Measurements from ENCODE around the gene BSND.
"Not testable (repeated sequence)": the region's sequence is repeated elsewhere in the genome, so short reads cannot be mapped to it uniquely, and the experiment has no call there.

BSND gene

GRCh38 chr1:54998677-54999076 lies at the start of gene BSND:
BSND (plus strand) TSS chr1:54998933; CDS start chr1:54999187, 254 bp downstream.
- no peak for DNase-seq

DNA sequence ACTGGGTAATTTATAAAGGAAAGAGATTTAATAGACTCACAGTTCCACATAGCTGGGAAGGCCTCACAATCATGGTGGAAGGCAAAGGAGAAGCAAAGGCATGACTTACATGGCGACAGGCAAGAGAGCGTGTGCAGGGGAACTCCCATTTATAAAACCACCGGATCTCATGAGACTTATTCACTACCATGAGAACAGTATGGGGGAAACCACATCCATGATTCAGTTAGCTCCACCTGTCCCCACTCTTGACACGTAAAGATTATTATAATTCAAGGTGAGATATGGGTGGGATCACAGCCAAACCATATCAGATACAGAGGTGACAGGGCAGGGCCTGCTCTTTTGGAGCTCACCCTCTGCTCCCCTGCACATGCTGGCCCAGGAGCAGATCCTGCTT lies 49.7 kb upstream of the BSND start:
- DNase-seq: no peak

DNA sequence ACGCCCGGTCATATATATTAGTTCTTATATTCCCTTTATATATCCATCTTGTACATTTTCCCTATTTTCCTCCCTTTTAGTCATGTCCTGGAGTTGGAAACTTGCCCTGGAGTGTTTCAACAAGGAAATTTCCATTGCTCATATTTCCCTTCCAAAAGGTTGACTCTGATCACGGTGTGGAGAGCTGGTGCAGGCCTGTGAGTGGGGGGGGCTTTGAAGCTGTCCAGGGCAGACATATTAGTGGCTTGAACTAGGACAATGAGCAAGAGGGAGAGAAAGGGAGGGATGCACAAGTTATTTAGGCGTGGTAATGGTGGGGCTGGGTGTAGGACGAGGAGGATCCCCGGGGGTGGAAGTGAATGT lies 48.7 kb upstream of the BSND start:
- DNase-seq: no peak

- DNase-seq: peak; percentile 92
Measured at GRCh38 chr1:54950369-54951163, 48.2 kb upstream of the BSND start.

GRCh38 chr1:54951810-54952226 lies 46.9 kb upstream of the BSND start:
- DNase-seq: no peak

DNA sequence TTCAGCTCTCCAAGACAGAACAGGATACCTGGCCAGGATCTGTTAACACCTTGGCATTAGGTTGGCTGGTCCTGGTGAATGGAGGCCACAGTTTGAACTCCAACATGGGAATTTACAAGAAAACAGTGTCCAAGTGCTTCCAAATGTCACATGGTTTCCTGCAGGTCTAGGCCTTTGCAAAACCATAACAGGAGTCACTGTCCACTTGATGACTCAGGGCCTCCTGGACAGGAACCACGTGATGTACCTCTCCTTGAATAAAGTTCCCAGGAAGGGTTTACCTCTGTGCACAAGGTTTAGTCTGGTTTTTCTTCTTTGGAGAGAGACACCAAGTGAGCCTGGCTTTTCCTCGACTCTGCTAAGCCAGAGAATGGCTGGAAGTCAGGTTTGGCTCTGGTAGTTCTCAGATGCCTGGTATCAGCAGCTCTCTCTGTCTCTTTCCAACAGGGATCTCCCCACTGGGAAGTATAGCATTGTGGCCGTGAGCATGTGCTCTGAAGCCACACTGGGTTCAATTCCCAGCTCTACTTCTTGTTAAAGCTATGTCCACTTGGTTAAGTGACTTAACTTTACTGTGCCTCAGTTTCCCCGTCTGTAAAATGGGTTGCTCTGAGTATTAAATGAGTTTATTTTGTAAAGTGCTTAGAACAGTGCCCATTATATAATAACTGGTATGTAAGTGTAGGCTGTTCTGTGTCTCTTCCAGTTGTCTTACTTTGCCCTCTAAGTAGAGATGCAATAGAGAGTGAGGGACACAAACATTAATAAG lies 45.6 kb upstream of the BSND start:
- DNase-seq: peak; percentile 69

GRCh38 chr1:54953846-54954245 lies 44.9 kb upstream of the BSND start:
- no peak for DNase-seq

DNA sequence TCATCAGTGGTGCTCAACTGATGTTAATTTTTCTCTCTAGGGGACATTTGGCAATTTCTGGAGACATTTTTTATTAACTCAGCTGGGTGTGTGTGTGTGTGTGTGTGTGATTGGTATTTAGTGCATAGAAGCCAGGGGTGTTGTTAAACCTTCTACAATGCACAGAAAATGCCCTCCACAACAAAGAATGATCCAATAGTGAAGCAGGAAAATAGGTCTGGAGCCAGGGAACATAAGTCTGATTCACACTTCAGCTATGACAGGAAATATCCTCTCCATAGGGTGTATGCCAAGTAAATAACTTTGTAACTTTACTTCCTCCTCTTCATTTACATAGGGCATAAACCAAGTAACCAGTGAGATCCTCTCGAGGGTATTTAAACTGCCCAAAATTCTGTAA lies 43.4 kb upstream of the BSND start:
- DNase-seq: no peak

GRCh38 chr1:54956726-54957125 lies 42.0 kb upstream of the BSND start:
- no peak for DNase-seq

GRCh38 chr1:54959241-54959640 lies 39.5 kb upstream of the BSND start:
- no peak for DNase-seq

DNA sequence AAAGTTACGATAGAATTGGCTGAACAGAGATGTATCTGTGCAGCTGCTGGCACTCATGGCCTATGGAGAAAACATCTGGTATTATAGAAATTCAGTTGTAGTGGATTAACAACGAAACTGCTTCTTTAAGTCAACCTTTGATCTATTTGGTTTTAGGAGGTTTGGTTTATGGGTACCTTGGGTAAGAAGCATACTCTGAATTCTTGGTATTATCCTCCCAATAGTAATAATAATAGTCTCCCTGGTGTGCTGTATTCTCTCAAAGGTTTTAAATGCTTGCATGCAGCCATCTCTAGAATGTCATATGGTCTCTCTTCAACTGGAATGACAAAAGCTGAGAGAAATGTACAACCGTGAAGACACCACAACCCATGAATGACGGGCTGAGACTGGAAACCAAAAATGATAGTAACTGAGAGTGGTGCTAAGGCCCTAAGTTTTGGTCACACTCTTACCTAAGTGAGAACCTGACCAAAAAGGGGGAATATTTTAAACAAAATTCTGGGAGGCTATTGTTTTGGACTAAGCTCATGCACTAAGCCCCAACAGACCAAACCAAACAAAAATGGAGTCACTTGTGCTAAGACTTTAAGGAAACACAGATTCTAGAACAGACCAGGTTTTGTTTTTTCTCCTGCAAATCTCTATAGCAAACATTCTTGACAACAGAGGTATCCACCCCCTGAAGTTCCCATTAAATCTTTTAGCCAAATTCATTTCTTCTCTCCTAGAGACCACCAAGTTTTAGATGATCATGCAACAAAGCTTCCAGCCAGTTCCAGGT lies 35.9 kb upstream of the BSND start:
- no peak for DNase-seq

DNA sequence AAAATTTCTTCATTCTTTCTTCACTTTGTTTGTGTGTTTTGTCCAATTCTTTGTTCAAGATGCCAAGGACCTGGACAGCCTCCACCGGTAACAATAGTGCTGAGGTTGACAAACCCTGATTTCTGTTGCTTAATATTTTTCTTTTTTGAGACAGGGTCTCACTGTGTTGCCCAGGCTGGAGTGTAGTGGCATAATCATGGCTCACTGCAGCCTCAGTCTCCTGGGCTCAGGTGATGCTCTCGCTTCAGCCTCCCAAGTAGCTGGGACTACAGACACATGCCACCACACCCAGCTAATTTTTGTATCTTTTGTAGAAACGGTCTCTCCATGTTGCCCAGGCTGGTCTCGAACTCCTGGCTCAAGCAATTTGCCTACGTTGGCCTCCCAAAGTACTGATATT lies 34.9 kb upstream of the BSND start:
- not testable (repeated sequence) for DNase-seq

DNA sequence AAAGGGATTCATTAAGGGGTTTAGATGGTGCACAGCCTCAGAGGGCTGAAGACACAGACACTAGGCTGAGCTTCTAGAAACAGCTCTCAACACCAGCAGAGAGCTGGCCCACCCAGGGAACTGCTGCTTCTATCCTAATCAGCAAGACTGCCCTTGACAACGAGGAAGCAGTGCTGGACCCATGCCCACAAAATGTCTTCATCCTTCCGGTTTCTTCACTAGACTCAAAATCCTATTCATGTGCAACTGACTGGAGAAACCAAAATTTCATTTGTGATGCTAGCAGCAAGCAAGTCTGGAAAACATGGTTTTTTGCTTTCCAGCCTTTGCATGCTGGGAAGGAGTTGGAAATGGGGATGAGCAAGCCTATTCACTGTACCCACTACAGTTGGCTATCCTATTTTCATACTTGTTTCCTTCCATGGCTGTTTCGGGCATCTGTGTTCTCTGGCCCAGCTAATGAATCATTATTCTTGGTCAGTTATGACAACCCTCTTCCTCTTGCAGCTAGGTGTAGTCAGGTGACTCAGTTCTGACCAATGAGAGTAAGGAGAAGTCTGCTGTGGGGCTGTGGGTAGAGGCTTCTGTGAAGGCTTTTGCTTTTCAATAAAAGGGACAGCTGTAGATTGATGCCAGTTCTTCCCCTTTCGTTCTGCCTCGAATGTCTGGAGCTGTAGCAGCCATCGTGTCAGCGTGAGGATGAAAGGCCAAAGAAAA lies 33.0 kb upstream of the BSND start:
- DNase-seq: no peak

DNA sequence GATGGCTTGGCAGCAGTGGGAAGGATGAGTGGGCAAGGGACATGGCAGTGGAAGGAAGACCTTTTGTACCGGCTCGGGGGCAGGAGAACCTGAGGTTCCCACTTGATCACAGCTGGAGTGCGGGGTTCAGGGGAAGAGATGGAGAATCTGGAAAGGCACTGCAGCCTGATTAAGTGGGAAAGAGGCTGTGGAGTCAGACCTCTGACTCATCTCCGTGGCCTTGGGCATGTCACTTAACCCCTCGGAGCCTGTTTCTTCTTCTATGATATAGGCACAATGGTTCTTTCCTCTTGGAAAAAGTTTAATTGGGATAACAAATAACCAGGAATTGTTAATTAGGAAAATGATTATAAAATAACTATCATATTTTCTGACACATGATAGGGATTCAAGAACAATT lies 31.4 kb upstream of the BSND start:
- peak; percentile 73 for DNase-seq

GRCh38 chr1:54968551-54968950 lies 30.2 kb upstream of the BSND start:
- DNase-seq: peak; percentile 31

DNA sequence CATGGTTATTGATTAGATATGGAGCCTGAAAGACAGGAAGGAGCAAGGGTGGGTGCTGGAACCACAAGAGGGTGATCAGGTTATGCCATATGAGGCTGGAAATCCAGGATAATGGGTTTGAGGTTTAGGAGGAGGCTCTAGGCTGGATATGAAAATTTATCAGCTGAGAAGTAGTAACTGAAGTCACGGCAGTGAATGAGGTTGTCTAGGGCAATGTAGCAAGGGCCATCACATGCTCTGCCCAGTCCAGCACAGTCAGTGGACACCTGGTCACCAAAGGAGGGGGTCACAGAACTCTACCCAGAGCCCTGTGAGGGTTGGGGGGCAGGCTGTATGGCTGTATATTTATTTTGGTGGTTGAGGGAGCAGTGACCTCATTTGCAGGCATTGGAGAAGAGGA lies 28.9 kb upstream of the BSND start:
- DNase-seq: peak; percentile 29

GRCh38 chr1:54970901-54971300 lies 27.8 kb upstream of the BSND start:
- peak; percentile 25 for DNase-seq

- peak; percentile 32 for DNase-seq
Measured at GRCh38 chr1:54971317-54971791, 27.4 kb upstream of the BSND start.

GRCh38 chr1:54972436-54972835 lies 26.3 kb upstream of the BSND start:
- peak; percentile 28 for DNase-seq

DNA sequence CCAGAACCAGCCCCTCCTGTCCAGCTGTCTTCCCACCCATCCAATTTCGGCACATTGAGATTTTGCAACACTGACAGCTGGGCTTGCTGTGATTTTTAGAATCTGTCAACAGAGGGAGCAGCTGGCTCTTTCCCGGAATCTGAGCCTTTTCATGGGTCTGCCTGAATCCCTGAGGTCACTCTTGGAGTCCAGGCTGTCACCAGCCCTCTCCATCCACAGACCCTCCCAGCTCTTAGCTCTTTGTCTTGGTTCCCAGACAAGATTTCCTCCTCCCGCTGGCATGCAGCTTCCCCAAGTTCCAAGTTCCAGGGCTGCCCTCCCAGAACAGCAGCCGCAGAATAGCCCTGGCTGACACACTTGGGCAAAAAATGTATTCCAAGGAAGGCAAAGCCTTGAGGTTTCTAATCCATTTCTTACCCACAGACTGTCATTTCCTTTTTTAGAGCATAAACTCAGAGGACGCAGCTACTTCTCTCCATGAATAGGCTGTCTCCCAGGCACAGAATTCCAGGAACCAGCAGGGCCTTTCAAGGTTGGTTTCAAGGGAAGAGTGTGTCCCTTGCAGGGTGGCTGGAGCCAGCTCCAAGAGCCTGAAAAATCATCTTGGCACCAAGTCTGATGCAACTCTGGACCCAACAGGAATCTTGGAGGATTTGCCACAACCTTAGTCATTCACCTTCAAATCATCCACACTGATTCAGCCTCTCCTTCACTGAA lies 25.4 kb upstream of the BSND start:
- peak; percentile 82 for DNase-seq

DNA sequence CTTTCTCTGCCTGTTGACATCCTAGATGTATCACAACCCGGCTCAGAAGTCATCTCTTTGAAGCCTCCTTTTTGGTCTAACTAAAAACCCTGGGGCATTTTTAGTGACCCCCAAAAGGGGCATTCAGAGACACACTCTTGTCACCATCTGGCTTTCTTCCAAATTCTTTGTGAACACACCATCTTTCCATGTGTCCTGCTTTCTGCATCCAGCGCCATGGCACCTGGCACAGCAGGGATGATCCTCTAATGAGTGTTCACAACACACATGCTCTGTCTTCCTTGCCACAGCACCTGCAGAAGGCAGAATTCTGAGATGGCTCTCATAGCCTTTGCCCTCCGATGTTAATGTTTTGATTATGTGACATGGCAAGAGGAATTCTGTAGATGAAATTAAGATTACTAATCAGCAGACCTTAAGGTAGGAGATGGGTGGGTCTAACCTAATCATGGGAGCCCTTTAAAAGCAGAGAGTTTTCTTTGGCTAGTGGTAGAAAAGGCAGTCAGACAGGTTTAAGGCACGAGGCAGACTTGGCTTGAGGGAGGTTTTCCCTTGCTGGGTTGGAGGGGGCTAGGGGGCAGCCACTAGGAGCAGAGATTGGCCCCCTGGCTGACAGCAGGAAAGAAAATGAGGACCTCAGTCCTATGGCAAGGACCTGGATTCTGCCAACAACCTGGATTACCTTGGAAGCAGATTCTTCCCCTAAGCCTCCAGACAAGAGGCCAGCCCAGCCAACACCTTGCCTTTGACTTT lies 23.2 kb upstream of the BSND start:
- DNase-seq: peak; percentile 51
